Cerebellar nuclear complex (tissue), 1 donor: ENCODE measurements around the gene CCDC88C.

Experiments used
- DNase-seq, 2 experiments: peaks; one replicate each; lab custom pipeline; 2025; lab: John Stamatoyannopoulos, UW

CCDC88C gene

DNA sequence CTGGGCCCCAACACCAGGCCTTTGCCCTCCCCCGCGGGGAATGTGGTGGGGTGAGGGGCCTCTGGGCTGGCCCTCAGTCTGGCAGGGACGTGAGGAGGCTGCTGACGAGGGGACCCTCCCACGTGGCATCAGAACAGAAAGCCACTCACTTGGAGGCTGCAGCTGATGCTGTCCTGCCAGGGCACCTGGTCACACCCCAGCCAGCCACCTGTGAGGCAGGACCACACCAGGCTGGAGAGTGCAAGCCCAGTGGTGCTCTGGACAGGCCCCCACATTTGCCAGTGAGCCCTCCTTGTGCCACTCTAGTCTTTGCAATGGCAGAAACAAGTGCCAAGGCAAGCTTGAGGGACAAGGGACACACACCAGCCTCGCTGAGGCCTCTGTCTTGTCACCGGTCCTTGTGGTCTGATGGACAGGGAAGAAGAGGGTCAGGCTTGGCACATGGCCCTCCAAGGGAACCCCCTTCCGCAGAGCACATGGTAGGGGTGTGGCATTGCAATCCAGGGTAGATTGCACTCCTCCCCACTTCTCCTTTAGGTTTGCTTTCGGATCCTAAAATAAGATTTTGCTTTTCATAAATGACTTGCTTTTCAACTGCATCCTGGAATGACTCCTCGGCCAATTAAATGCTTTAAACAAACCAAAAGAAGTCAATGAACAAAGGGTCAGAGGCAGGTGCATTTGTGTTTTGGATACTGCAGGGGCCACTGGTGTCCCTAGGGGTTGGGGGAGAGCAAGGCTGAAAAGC lies 53.7 kb downstream of the CCDC88C start:
- DNase-seq: no peak

DNA sequence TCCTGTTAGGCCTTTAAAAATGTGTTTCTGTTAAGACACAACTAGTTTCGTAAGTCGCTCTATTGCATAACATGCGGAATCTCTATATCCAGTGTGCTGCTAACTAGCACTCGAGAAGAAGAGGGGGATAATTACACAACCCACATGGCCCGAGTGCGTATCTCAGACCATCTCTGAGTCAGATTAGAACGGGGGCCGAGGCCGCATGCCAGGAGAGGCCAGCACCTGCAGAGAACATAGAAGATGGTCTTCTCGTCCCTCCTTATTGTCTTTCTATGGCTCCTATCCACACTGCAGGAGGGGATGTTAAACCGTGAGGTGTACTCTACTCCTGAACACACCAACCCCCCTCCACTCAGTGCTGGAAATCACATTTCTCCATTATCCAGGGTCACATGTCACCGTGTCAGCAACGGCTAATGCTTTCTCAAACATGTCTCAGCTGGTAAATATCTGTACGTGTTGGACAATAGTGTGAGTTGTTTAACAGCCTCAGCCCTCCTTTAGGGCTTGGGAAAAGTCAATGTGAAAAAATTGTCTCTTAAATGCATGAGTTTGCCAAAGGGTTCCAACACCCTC lies 56.3 kb downstream of the CCDC88C start:
- DNase-seq: no peak

DNA sequence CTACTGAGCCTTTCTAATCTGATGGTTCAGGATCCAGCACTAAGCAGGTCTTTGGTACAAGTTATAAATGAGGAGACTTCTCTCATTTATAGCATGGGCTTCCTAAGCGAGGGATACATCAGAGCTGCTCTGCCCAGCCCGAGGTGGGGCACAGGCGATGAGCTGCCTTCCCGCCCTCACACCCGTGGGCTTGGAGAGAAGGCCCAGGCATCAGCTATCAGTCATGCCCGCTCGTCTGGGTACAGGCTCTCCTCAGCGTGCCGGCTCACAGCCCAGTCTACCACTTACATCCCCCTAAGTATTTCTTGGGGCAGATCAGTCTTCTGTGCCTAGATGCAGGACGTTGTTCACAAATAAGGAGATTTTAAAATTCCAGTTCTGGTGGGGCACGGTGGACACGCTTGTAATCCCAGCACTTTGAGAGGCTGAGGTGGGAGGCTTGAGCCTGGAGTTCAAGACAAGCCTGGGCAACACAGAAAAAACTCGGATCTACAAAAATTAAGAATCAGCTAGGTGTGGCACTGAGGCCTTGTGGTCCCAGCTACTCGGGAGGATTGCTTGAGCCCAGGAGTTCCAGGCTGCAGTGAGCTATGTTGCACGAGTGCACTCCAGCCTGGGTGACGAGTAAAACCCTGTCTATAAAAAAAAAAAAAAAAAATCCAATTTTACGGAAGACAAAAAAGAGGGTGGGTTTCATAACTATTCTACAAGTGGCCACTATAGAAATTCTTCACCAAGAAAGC lies 57.0 kb downstream of the CCDC88C start:
- DNase-seq: no peak

DNA sequence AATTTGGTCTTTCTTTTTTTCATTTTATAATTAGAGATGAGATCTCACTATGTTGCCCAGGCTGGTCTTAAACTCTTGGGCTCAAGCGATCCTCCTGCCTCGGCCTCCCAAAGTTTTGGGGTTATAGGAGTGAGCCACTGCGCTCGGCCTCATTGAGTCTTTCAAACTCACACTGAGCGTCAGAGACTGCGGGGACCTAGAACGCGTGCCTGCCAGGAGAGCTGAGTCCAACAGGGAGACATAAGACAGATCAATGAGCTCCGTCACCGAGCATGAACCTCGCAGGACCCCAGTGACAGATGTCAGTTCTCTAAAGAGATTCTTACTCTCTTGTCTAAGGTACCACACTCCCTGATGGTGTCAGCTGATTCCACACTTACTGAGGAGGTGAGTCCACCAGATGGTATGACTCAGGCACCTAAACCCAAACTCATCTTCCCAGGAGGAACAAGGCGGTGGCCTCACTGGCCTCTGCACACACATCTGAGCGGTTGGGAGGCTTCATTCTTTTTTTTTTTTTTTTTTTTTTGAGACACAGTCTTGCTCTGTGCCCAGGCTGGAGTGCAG lies 58.9 kb downstream of the CCDC88C start:
- DNase-seq: no peak

DNA sequence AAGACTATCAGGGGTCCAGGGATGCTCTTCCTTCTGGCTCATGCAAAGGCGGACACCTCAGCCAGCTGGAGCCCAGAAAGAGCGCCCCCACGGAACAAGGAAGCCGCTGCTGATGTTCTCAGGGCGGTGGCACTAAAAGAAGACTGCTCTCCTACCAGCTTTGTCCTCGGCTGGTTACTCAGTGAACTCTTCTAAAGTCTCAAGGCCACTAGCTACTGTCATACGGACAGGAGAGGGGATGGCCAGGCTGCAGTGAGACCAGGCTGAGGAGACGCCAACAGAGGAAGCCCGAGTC lies 59.6 kb downstream of the CCDC88C start:
- no peak for DNase-seq

DNA sequence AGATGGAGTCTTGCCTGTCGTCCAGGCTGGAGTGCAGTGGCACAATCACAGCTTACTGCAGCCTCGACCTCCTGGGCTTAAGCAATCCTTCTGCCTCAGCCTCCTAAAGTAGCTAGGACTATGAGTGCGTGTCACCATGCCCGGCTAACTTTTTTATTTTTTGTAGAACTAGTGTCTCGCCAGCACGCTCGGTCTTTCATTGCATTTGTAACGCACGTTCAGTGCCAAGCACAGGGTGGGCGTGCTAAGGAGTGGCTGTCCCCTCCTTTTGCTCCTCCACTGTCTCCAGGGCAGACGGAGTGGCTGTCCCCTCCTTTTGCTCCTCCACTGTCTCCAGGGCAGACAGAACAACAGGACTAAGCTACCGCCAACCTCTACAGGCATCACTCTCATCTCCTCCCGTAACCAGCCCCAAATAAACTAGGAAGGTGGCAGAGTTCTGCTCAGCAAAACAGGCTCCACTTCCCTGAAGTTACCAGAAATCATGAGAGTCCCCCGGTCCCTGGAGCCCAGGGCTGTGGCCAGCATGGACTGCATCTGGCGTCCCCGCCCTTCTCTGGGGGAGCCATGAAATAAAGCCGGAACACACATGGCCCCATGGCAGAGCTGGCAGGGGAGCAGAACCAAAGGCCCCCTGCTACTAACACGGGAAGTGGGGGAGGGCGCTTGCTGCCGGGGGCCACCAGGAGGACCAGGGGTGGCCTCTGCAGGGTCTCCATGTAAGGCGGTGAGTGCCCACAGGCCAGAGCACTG lies 60.2 kb downstream of the CCDC88C start:
- no peak for DNase-seq

DNA sequence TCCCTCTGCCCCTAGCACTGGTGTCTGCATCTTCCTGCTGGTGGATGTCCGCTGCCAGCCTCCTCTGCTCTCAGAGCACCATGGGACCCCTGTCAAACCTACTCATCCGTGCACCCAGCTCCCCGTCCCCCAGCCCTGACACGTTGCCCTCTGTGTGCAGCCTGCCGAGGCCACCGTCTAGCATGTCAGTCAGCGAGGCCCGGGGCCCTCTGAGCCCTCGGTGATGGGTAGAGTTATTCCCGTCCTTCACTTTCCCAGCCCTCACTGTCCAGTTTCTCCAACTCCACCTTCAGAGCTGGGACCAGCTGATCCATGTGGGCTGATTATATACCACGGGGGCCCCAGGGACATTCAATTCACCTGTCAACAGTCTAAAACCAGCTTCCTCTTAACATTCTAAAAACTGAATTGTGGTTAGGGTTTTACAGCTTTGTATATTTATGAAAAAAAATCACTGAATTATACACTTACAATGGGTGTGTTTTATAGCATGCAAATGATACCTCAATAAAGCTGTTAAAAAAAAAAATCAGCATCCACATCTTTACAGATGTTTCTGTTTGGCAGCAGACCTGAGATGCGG lies 61.3 kb downstream of the CCDC88C start:
- DNase-seq: no peak

DNA sequence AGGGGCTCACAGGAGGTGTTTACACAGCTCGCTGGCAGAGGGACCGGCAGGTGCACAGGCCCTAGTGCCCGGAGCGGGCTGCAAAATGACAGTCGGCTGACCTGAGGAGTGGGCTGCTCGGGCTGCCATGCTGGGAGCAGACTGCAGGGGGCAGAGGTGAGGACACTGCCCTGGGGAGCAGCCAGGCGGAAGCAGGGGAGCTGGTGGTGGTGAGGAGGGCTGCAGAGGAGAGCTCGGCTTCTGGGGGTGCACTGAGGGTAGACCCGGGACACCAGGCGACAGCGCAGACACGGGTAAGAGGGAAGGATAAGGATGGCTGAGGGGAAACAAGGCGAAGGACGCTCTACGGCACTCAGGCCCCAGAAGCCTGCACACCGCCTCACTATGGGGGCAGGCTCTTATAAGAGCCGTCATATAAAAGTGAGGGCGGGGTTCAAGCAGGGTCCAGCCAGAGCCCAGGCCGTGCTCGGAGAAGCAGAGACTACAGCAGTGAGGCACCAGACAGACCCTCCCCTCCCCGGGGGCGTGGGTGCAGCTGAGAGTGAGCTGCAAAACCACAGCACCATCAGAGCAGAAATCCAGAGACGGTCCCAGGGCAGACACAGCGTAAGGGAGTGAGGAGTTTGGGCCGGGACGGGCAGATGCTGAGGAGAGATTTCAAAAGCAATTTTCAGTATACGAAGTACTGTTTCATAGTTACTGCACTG lies 62.5 kb downstream of the CCDC88C start:
- no peak for DNase-seq

DNA sequence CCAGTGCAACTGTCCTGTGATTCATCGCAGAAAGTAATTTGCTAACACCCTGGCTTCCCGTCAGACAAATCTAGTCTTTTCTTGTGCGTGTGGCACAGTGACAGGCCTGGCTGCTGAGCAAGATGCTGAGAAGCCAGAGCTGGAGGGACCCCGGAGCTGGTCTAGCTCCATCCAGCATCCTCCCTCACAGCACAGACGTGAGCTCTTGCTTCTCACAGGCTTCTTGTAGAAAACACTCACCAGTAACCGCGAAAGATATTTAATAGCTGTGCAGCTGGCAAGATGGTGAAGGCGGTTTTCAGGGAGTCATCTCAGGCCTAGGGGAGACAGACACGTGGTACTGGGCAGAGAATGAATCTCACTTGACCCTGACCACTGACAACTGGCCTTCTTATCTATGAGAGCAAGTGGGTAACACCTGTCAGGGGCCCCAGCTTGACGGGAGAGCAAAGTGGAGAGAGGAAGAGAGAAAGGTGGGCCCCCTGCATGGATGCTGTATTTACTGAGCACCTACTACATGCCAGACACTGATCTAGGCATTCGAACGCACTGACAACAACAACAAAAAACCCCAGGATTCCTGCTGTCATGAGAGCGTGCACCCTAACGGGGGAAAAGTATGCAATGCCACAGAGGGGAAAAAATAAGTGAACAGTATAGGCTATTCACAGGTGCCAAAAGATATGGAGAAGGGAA lies 63.3 kb downstream of the CCDC88C start:
- no peak for DNase-seq

DNA sequence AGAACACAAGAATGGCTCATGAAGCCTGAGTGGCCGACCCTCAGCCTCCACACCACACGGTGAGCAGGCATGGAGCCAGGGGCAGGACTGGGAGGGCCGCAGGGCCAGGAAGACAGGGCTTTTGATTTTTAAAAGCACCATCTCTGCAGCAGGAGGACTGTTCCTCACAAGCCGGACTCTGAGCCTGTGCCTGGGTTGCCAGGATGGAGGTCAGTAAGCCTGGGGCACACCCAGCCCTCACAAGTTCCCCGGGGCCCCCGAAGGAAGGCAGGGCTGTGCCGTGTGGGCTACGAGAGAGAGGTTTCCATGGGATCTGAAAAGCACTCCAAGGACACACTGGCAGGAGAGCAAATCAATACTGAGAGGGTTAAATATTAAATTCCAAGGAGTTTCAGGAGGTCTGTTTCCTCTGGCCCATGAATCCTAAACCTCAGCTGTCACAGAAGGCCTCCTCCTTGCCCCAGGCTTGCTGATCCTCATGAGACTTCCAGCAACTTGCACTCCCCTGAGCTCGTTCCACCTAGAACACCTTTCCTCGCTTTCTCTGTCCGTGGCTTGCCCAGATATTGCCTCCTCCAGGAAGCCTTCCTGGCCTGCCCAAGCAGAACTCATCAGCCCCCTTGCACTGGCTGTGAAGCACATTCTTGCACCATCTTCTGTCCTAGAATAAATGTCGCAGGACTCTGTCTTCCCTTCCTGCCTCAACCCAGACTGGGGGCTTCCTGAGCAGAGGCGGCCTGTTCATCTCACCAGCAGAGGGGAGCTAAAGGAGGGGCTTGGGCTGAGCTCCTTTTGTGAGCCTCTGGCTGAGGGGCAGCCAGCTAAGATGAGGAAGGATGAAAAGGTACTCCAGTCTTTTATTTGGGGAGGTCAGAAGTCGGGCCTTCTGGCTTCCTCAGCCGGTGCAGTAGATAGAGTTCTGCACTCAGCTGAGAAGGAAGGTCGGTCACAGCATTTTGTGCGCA lies 64.6 kb downstream of the CCDC88C start:
- DNase-seq: no peak

DNA sequence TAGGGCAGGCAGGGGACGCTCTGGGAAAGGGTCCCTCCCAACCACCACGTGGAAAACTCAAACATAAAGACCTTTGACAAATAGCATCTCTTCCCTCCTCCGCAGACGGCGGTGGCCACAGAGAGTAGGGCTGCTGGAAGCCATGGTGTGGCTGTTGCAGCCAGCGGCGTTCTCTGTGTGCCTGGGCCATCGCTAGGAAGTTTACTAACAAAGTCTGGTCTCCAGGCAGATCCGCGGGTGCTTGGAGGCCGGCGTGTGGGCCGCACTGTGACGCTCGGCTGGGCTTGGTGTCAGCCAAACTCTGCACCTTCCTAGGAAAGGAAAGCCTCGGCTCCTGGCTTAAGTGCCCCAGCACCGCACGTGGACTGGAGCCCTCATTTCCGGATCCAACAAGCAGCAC lies 65.6 kb downstream of the CCDC88C start:
- no peak for DNase-seq

DNA sequence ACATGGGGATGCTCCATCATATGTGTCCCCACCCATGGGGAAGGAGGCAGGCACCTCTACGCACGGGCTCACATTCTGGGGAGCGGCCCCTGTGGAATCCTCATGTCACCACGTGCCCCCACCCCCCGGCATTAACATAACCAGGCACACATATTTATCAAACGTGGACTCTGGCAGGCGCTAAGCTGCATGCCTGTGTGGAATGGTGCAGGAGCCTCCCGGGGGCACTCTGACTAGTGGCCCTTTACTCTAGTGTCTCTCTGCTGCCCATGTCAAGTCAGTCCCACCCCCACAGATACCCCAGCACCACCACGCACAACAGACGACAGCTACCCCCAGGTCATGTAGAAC lies 66.1 kb downstream of the CCDC88C start:
- DNase-seq: no peak

DNA sequence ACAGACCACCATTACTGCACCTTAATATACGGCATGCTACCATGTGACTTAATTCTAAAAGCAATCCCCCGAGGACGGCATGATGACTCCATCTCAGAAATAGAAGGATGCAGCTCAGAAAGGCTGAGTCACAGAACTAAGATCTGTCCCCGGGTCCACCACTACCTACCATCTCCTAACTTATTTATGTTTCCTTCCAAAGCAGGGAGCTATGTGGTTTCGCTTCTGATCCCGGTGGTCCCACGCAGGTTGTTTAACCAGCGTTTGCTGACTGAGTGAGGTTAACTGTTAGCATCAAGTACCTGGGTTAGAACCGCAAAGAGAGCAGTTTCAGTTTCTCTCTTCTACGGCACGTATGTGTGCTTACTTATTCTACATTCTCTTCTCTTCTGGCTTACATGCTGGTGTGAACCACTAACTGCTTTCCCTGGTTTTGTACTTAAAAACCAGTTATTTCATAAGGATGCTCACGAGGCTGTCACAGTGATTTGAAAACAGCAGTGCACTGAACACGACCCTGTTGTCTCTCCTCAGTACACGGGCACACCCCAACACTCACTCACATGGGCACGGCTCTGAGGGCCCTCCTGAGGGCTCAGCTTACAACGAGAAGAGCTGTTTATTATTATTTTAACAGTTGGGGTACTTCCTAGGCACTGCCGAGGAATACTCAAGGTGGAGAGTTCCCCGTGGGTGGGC lies 66.7 kb downstream of the CCDC88C start:
- DNase-seq: no peak

DNA sequence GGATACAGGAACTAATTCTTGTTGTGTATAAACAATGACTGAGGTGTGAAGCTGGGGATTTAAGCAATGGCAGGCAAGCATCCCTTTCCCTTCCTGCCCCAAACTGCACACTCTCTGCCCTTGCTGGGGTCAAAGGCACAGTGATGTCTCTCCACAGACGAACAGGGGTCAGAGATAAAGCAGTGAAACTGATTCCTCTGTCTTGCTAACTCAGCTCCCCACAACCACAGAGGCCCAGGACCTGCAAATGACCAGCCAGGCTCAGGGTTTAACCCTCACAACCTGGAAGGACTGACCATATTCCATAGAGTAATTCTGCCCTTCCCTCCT lies 67.2 kb downstream of the CCDC88C start:
- no peak for DNase-seq

DNA sequence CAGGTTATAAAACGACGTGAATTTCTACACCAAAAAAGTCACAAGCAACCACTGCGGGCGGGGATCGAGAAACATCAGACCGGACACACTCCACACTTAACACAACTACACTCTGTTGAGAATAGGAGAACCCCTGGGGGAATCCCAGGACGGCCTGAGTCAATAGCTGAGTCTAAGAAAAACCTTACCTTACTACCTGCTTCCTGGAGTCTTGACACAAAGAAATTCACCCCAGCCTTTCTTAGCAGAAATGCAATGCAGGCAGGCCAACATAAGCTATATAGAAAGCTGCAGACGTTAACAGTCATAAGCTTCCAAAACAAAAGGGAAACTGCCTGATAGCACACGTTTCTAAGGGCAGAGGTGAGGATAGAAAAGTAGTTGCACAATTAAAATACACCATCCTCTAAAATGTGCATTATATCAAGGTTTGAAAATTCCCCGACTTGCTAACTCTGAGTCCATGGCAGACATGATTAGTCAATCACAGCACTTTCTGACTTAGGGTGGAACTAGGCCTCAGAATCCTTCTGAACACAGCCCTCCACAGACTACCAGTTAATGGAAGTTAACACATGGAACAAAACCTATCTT lies 68.0 kb downstream of the CCDC88C start:
- DNase-seq: no peak

DNA sequence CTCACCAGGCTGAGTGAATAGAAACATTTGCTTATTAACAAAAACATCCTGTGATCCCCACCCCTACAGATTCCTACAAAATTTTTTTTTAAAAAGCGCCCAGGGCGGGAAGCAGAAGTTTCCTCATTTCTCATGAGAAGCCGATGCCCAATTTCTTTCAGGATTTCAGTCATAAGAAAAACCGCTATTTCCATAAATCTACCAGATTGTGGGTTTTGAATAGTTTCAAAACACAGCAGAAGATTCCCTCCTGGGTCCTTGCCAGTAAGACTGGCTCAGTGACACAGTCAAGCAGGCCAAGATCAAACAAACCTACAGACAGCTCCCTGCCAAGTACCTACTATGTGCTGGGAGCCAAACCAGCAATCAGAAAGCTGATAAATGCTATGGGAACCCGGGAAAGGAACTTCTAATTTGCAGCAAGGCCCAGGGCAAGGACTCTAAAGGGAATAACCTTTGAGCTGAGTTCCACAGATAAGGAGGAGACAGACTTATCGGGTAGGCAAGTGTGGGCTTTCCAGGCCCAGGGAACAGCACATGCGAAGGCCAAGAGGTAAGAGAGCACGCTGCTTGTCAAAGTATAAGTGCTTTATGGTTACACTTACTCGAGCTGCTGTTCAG lies 68.7 kb downstream of the CCDC88C start:
- no peak for DNase-seq

DNA sequence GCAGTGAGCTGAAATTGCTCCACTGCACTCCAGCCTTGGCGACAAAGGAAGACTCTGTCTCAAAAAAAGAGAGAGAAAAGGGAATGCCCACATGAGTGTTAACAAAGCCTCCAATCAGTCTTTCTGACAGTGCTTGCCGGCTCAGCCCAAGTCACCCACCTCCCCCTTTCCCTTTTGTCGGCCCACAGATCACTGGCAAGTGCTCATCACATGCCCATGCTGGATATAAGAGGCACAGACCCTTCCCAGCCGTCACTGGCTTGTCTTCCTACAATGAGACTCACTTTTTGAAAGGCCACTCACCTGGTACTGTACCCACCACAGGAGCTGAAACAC lies 70.8 kb downstream of the CCDC88C start:
- no peak for DNase-seq

DNA sequence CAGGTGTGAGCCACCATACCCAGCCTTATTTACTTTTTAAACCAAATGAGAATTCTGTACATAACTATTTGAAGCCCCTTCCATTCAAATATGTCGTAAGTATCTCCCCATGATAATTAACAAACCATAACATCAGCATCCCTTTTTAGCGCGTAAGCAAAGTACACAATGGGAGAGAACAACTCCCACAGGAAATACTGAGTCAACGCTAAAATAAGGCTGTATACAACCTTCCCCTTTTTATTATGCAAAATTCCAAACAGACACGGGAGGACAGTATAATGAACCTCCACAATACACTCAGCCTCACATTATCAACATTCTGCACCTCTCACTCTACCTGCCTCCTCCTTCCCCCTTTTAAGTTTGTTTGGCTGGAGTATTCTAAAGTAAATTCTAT lies 73.5 kb downstream of the CCDC88C start:
- DNase-seq: no peak

DNA sequence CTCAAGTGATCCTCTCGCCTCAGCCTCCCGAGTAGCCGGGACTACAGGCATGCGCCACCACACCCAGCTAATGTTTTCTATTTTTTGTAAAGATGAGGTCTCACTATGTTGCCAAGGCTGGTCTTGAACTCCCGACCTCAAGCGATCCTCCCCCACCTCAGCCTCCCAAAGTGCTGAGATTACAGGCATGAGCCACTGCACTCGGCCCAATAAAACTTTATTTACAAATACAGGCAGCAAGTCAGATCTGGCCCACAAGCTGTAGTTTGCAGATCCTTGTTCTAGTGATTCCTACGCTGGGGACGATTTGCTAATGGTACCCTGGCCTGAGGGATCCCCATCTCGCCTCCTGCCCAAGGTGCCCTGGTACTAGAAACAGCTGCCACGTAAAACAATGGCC lies 74.6 kb downstream of the CCDC88C start:
- DNase-seq: no peak
